ENCODE results near the gene TACR2. TPM values are rescaled to one million over a fixed set of nuclear protein-coding genes. Genes with fewer than 3 reads are reported as not detected.

The TACR2 gene
- total and polyA plus RNA-seq, 2 donors (not counting 3 experiments of a cell fraction or from before 2014, with no cell fraction given): 0.19 TPM; not detected in 1

GRCh38 chr10:69439813-69440506 is 23.2 kb upstream of the TACR2 start:
- no peaks in the 10 kb centered on the region for H4K20me1 ChIP-seq (replicated peaks; ENCODE audit: control insufficient read depth, extremely low read depth, insufficient read depth, low read length)
- no peak for TF ChIP-seq JUN (IDR thresholded peaks at IDR 0.05; ENCODE audit: borderline replicate concordance, insufficient read depth, insufficient read length, low read depth)
- TF ChIP-seq FOS (IDR thresholded peaks at IDR 0.05; ENCODE audit: borderline replicate concordance, insufficient read depth, low read length): no peak
- TF ChIP-seq POLR2AphosphoS5 (IDR thresholded peaks at IDR 0.05; ENCODE audit: insufficient read depth, low read depth, low read length): no peak
- no peak for TF ChIP-seq CTCF (IDR thresholded peaks at IDR 0.05; ENCODE audit: extremely low read depth in 1 of 2, insufficient read depth in 1 of 2, low read depth in 1 of 2, low read length in 2 of 2)
- no peak for TF ChIP-seq EZH2 (IDR thresholded peaks at IDR 0.05; ENCODE audit: borderline replicate concordance, low read depth, low read length, severe bottlenecking)
- no peak for TF ChIP-seq MYC (IDR thresholded peaks at IDR 0.05; ENCODE audit: low read depth, low read length)
- no peak for TF ChIP-seq MAX (IDR thresholded peaks at IDR 0.05; ENCODE audit: insufficient read depth, insufficient read length)
- TF ChIP-seq GATA2 (IDR thresholded peaks at IDR 0.05; ENCODE audit: insufficient read depth, insufficient read length, low read depth, low read length): no peak
- no peak for TF ChIP-seq POLR2A (IDR thresholded peaks at IDR 0.05; ENCODE audit: low read depth, low read length)
- no peaks in the 10 kb centered on the region for H3K27me3 ChIP-seq (ENCODE audit: control insufficient read depth in 2 of 2, insufficient read depth in 2 of 2, low read length in 2 of 2)
- CTCF ChIA-PET: interaction anchor here (1.1 kb wide), 1 partner anchor 47 kb away, joined by 4 read pairs; no protein-coding TSS in a partner anchor
- FAIRE-seq (no peak), DNase-seq (ENCODE audit: low read depth, low spot score) (no peak)
- intact Hi-C loops (cut with micrococcal nuclease) (no loop called here), dilution Hi-C loops (cut with MboI; ENCODE audit: extremely low pct_ligation_motif_present, low sequenced_read_pairs) (no loop called here)
- POLR2A ChIA-PET: no interaction called here
- BruUV-seq (replicated peaks): no TSS peak
- no peak overlapping the region for H2AFZ ChIP-seq (ENCODE audit: low read depth, low read length)
- H3K9ac ChIP-seq (replicated peaks; ENCODE audit: extremely low read depth, insufficient read depth, low read length): no peak overlapping the region
- H3K27ac ChIP-seq (ENCODE audit: insufficient read depth, low read depth, low read length): no peak overlapping the region
- H3K4me1 ChIP-seq (ENCODE audit: control insufficient read depth, extremely low read depth, insufficient read depth, low read length): peaks cover 4% of the 10 kb centered on the region
- H3K9me1 ChIP-seq (replicated peaks; ENCODE audit: control insufficient read depth, extremely low read depth, insufficient read depth, low read length): no peaks in the 10 kb centered on the region
- no peaks in the 10 kb centered on the region for H3K9me3 ChIP-seq (replicated peaks; ENCODE audit: control insufficient read depth, insufficient read depth, low read length)
- no peak overlapping the region for H3K4me3 ChIP-seq (replicated peaks in 1 of 3; ENCODE audit: insufficient read depth in 1 of 3, low read depth in 1 of 3, low read length in 3 of 3)
- no peaks in the 10 kb centered on the region for H3K79me2 ChIP-seq (ENCODE audit: control insufficient read depth, insufficient read depth, low read length)
- no peak overlapping the region for H3K4me2 ChIP-seq (ENCODE audit: insufficient read depth, low read length)
- no peaks in the 10 kb centered on the region for H3K36me3 ChIP-seq (ENCODE audit: control insufficient read depth in 2 of 2, extremely low read depth in 1 of 2, insufficient read depth in 2 of 2, low read length in 2 of 2)

All from endothelial cell of umbilical vein (primary cell).